Measurements from ENCODE around the gene SNX10.

SNX10 gene

DNA sequence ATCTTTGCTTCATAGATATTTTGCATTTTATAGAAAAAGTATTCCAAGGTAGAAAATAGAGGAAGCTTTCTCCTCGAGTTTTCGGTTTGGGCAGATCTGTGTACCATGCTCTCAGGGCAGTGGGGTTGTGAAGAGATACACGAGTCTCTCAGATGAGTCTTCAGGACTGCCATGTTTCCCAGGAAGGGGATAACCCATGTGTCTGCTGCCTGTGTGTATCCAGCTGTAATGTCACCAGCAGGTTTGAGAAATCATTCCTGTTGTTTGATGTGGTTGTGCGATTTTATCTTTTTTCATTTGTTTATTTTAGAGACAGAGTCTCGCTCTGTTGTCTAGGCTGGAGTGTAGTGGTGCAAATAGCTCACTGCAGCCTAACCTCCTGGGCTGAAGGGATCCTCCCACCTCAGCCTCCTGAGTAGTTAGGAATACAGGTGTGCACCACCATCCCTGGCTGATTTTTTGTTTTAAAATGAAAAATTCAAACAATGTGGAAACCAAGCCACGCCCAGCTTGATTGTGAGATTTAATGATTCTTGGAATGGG is 48.9 kb downstream of the SNX10 start:
- no peaks in the 10 kb centered on the region for H3K79me2 ChIP-seq (ENCODE audit: low read length)
- no peak overlapping the region for H3K9ac ChIP-seq (ENCODE audit: low read length)
- H3K27me3 ChIP-seq (replicated peaks; ENCODE audit: insufficient read depth, low read length): peaks cover 13% of the 10 kb centered on the region; the same call in 1 of the 2 replicates
- H3K9me3 ChIP-seq (replicated peaks; ENCODE audit: insufficient read depth, low read length): no peaks in the 10 kb centered on the region
- TF ChIP-seq, protein P1, sequence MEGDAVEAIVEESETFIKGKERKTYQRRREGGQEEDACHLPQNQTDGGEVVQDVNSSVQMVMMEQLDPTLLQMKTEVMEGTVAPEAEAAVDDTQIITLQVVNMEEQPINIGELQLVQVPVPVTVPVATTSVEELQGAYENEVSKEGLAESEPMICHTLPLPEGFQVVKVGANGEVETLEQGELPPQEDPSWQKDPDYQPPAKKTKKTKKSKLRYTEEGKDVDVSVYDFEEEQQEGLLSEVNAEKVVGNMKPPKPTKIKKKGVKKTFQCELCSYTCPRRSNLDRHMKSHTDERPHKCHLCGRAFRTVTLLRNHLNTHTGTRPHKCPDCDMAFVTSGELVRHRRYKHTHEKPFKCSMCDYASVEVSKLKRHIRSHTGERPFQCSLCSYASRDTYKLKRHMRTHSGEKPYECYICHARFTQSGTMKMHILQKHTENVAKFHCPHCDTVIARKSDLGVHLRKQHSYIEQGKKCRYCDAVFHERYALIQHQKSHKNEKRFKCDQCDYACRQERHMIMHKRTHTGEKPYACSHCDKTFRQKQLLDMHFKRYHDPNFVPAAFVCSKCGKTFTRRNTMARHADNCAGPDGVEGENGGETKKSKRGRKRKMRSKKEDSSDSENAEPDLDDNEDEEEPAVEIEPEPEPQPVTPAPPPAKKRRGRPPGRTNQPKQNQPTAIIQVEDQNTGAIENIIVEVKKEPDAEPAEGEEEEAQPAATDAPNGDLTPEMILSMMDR (IDR thresholded peaks at IDR 0.05; ENCODE audit: low read length): no peak
- TF ChIP-seq EZH2phosphoT487 (IDR thresholded peaks at IDR 0.05; ENCODE audit: low read length) (no peak), EZH2 (optimal IDR thresholded peaks at IDR 0.05; ENCODE audit: low read depth, low read length) (no peak)
- no peaks in the 10 kb centered on the region for H4K20me1 ChIP-seq (ENCODE audit: insufficient read depth, low read length)
- no peak for DNase-seq
- H3K9me2 ChIP-seq (replicated peaks; ENCODE audit: insufficient read depth, low read length): no peaks in the 10 kb centered on the region
- H3K4me1 ChIP-seq (ENCODE audit: low read length): no peaks in the 10 kb centered on the region
- no peak overlapping the region for H3K27ac ChIP-seq (ENCODE audit: low read length)
- no peak overlapping the region for H3K4me2 ChIP-seq (ENCODE audit: low read depth, low read length)
- H3K36me3 ChIP-seq (replicated peaks; ENCODE audit: insufficient read depth, low read length): no peaks in the 10 kb centered on the region
- H3F3A ChIP-seq (ENCODE audit: insufficient read depth, low read length): no peaks in the 10 kb centered on the region
- no peak overlapping the region for H2AFZ ChIP-seq (ENCODE audit: low read length)
- no peak overlapping the region for H3K4me3 ChIP-seq (ENCODE audit: low read length)

DNA sequence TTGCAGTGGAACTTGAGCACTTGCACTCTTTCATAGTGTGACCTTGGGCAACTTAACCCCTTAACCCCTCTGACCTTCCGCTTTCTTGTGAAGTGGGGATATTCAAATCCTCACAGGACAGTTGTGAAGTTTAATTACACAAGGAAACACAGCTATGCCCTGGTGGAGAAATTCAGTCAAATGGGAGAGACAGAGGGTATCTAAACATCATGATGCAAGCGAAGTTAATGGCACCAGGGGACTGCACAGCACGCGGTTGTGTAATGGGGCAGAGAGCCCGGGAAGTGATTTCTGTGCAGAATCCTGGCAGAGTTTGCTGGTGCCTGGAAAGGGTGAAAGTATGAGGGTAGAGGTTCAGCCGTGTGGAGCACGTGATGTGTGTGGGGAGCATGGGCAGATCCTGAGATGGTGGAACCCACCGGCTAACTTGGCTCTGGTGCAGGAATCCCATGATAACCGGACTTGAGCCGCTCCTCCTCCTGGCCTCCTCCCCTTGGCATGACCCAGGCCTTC is 51.7 kb downstream of the SNX10 start:
- H3K27me3 ChIP-seq (replicated peaks; ENCODE audit: insufficient read depth, low read length): no peaks in the 10 kb centered on the region
- no peak for DNase-seq
- H3K79me2 ChIP-seq (ENCODE audit: low read length): no peaks in the 10 kb centered on the region
- no peak overlapping the region for H2AFZ ChIP-seq (ENCODE audit: low read length)
- H3K27ac ChIP-seq (ENCODE audit: low read length): no peak overlapping the region
- no peaks in the 10 kb centered on the region for H4K20me1 ChIP-seq (ENCODE audit: insufficient read depth, low read length)
- H3K4me2 ChIP-seq (ENCODE audit: low read depth, low read length): no peak overlapping the region
- no peaks in the 10 kb centered on the region for H3K9me2 ChIP-seq (replicated peaks; ENCODE audit: insufficient read depth, low read length)
- H3K4me1 ChIP-seq (ENCODE audit: low read length): no peaks in the 10 kb centered on the region
- H3K36me3 ChIP-seq (replicated peaks; ENCODE audit: insufficient read depth, low read length): no peaks in the 10 kb centered on the region
- no peak overlapping the region for H3K9ac ChIP-seq (ENCODE audit: low read length)
- H3F3A ChIP-seq (ENCODE audit: insufficient read depth, low read length): no peaks in the 10 kb centered on the region
- no peak overlapping the region for H3K4me3 ChIP-seq (ENCODE audit: low read length)
- H3K9me3 ChIP-seq (replicated peaks; ENCODE audit: insufficient read depth, low read length): no peaks in the 10 kb centered on the region
- TF ChIP-seq EZH2phosphoT487 (IDR thresholded peaks at IDR 0.05; ENCODE audit: low read length): no peak
- TF ChIP-seq, protein P1 (IDR thresholded peaks at IDR 0.05; ENCODE audit: low read length): no peak
- TF ChIP-seq EZH2 (optimal IDR thresholded peaks at IDR 0.05; ENCODE audit: low read depth, low read length): no peak

DNA sequence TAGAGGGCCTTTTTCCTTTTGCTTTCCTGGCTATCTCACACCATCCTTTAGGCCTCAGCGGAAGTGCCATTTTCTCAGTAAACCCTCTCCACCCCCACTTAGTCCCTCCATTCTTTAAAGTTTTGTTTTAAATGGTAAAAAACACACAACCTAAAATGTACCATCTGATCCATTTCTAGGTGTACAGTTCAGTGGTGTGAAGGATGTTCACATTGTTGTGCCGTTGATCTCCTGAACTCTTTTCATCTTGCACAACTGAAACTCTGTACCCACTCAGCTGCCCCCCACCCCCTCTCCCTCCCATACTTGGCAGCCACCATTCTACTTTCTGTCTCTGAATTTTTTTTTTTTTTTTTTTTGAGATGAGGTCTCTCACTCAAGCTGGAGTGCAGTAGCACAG is 52.2 kb downstream of the SNX10 start:
- Histone ChIP-seq H3K9me3 (replicated peaks; ENCODE audit: insufficient read depth, low read length) (no peaks in the 10 kb centered on the region), H3K27me3 (replicated peaks; ENCODE audit: insufficient read depth, low read length) (no peaks in the 10 kb centered on the region), H2AFZ (ENCODE audit: low read length) (no peak overlapping the region), H3K4me3 (ENCODE audit: low read length) (no peak overlapping the region), H3K9ac (ENCODE audit: low read length) (no peak overlapping the region), H3K9me2 (replicated peaks; ENCODE audit: insufficient read depth, low read length) (no peaks in the 10 kb centered on the region), H3K79me2 (ENCODE audit: low read length) (no peaks in the 10 kb centered on the region), H3K4me1 (ENCODE audit: low read length) (no peaks in the 10 kb centered on the region), H3F3A (ENCODE audit: insufficient read depth, low read length) (no peaks in the 10 kb centered on the region), H3K36me3 (replicated peaks; ENCODE audit: insufficient read depth, low read length) (no peaks in the 10 kb centered on the region), H4K20me1 (ENCODE audit: insufficient read depth, low read length) (no peaks in the 10 kb centered on the region), H3K4me2 (ENCODE audit: low read depth, low read length) (no peak overlapping the region), H3K27ac (ENCODE audit: low read length) (no peak overlapping the region)
- TF ChIP-seq EZH2 (optimal IDR thresholded peaks at IDR 0.05; ENCODE audit: low read depth, low read length) (no peak), EZH2phosphoT487 (IDR thresholded peaks at IDR 0.05; ENCODE audit: low read length) (no peak)
- TF ChIP-seq, protein P1 (IDR thresholded peaks at IDR 0.05; ENCODE audit: low read length): no peak
- no peak for DNase-seq
